Hepatocyte (in vitro differentiated cells): Measurements from ENCODE around the gene DENND1A. TPM values are rescaled to one million over a fixed set of nuclear protein-coding genes. Genes with fewer than 3 reads are reported as not detected.
A peak's percentile ranks its signal among the peaks of the same experiment; 100 is the strongest.

ENCODE experiments used
- DNase-seq: peaks from one replicate; pipeline ENCODE4 v3.0.0-alpha.2; 2016; ENCODE audit warnings: low spot score
- H2AFZ ChIP-seq: fragments of 200-600 bp; sonication (generic); 2 replicates; pipeline ENCODE4 v1.6.0; 2016; ENCODE audit warnings: antibody characterized with exemption, mild to moderate bottlenecking
- H3K27ac ChIP-seq: fragments of 200-600 bp; sonication (generic); 2 replicates; pipeline ENCODE4 v1.5.1; 2016; ENCODE audit warnings: mild to moderate bottlenecking
- H3K27me3 ChIP-seq: fragments of 200-600 bp; sonication (generic); 2 replicates; pipeline ENCODE4 v1.6.1; 2016
- H3K36me3 ChIP-seq: fragments of 200-600 bp; sonication (generic); replicated peaks from 2 replicates; pipeline ENCODE4 v1.5.1; 2016; ENCODE audit warnings: low read depth; ENCODE audit not compliant: insufficient read depth
- H3K4me1 ChIP-seq: fragments of 200-600 bp; sonication (generic); 2 replicates; pipeline ENCODE4 v1.5.1; 2016; ENCODE audit warnings: mild to moderate bottlenecking, moderate library complexity; ENCODE audit not compliant: insufficient read depth
- H3K4me2 ChIP-seq: fragments of 200-600 bp; sonication (generic); 2 replicates; pipeline ENCODE4 v1.6.0; 2016
- H3K4me3 ChIP-seq: fragments of 200-600 bp; sonication (generic); 2 replicates; pipeline ENCODE4 v1.5.1; 2016; ENCODE audit warnings: mild to moderate bottlenecking
- H3K79me2 ChIP-seq: fragments of 200-600 bp; sonication (generic); 2 replicates; pipeline ENCODE4 v1.6.0; 2017; ENCODE audit warnings: mild to moderate bottlenecking
- H3K9me2 ChIP-seq: fragments of 200-600 bp; sonication (generic); replicated peaks from 2 replicates; pipeline ENCODE4 v1.6.0; 2017; ENCODE audit warnings: mild to moderate bottlenecking; ENCODE audit not compliant: insufficient read depth
- H3K9me3 ChIP-seq: fragments of 200-600 bp; sonication (generic); 2 replicates; pipeline ENCODE4 v1.5.1; 2016; ENCODE audit warnings: low read depth, mild to moderate bottlenecking
- H4K20me1 ChIP-seq: fragments of 200-600 bp; sonication (generic); 2 replicates; pipeline ENCODE4 v1.6.0; 2016; ENCODE audit warnings: mild to moderate bottlenecking; ENCODE audit not compliant: insufficient read depth, poor library complexity, severe bottlenecking
- CTCF ChIP-seq: fragments of 200-600 bp; sonication (generic); IDR thresholded peaks from 2 replicates; pipeline ENCODE4 v1.5.1; 2016; ENCODE audit warnings: antibody characterized with exemption, mild to moderate bottlenecking; ENCODE audit not compliant: poor library complexity
- EZH2 ChIP-seq: fragments of 200-600 bp; sonication (generic); IDR thresholded peaks from 2 replicates; pipeline ENCODE4 v1.6.1; 2016; ENCODE audit warnings: antibody characterized with exemption, mild to moderate bottlenecking, borderline replicate concordance
- EZH2phosphoT487 ChIP-seq: fragments of 200-600 bp; sonication (generic); IDR thresholded peaks from one replicate; pipeline ENCODE4 v1.6.1; 2018; ENCODE audit warnings: antibody characterized with exemption, mild to moderate bottlenecking, low read depth, moderate library complexity; ENCODE audit not compliant: unreplicated experiment, severe bottlenecking
- WGBS: methylation state at CpG from one replicate; pipeline ENCODE4 v1.1.6; 2016; ENCODE audit warnings: low lambda C conversion rate; ENCODE audit errors: missing lambda C conversion rate; 5-methylcytosine and 5-hydroxymethylcytosine counted together
- polyA plus RNA-seq: library from polyadenylated mRNA; unstranded; fragments of >200 nt; fragmentation: Nextera tagmentation; extraction: Ambion mirVana; gene quantifications from 2 replicates; pipeline ENCODE4 v1.2.1, GENCODE V29; 2016
- total RNA-seq: library from RNA; depleted of rRNA; stranded (reverse); fragments of >200 nt; gene quantifications from 2 replicates; pipeline ENCODE4 v1.2.3, GENCODE V29; 2014

The DENND1A gene
- total and polyA plus RNA-seq, 2 experiments from 2014 or later = 24.0 to 28.9 TPM

GRCh38 chr9:123356851-123357742, 572.8 kb downstream of the DENND1A start:
- Histone ChIP-seq H3K9me3 (no peaks in the 10 kb centered on the region), H3K9me2 (no peaks in the 10 kb centered on the region), H2AFZ (no peak overlapping the region), H3K4me1 (peaks cover 42% of the 10 kb centered on the region), H3K27me3 (no peaks in the 10 kb centered on the region), H3K79me2 (no peaks in the 10 kb centered on the region), H3K36me3 (no peaks in the 10 kb centered on the region), H3K27ac (no peak overlapping the region), H3K4me3 (no peak overlapping the region), H4K20me1 (no peaks in the 10 kb centered on the region), H3K4me2 (peak overlapping the region; percentile 61)
- DNase-seq = no peak
- TF ChIP-seq EZH2 (no peak), EZH2phosphoT487 (no peak), CTCF (no peak)
- 56% methylated on average over 16 of the region's 19 CpGs for WGBS

GRCh38 chr9:123355761-123356431, 574.0 kb downstream of the DENND1A start, which contains the start of gene CRB2:
Gene CRB2, plus strand, starts transcription at chr9:123356197. Its CDS starts 64 bp downstream, at chr9:123356261.
- Histone ChIP-seq H3K79me2 (no peaks in the 10 kb centered on the region), H3K27me3 (no peaks in the 10 kb centered on the region), H3K27ac (no peak within 1 kb of the TSS), H3K4me3 (no peak within 1 kb of the TSS), H3K36me3 (no peaks in the 10 kb centered on the region), H3K4me1 (peaks cover 37% of the 10 kb centered on the region), H3K9me2 (no peaks in the 10 kb centered on the region), H3K4me2 (peak within 1 kb of the TSS; percentile 61), H4K20me1 (no peaks in the 10 kb centered on the region), H2AFZ (no peak within 1 kb of the TSS), H3K9me3 (no peaks in the 10 kb centered on the region)
- DNase-seq = peak; percentile 76
- TF ChIP-seq CTCF = peak; percentile 34
- TF ChIP-seq EZH2phosphoT487 = no peak
- WGBS = 29% methylated on average over 9 of the region's 17 CpGs

- H3K27me3 ChIP-seq = no peaks in the 10 kb centered on the region
- no peaks in the 10 kb centered on the region for H3K36me3 ChIP-seq
- DNase-seq = no peak
- H3K4me3 ChIP-seq = no peak overlapping the region
- H3K79me2 ChIP-seq = no peaks in the 10 kb centered on the region
- H3K9me2 ChIP-seq = no peaks in the 10 kb centered on the region
- WGBS = 52% methylated on average over 9 of the region's 9 CpGs
- H2AFZ ChIP-seq = no peak overlapping the region
- peaks cover 28% of the 10 kb centered on the region for H3K4me1 ChIP-seq
- H3K4me2 ChIP-seq = no peak overlapping the region
- H3K9me3 ChIP-seq = no peaks in the 10 kb centered on the region
- TF ChIP-seq CTCF = no peak
- no peaks in the 10 kb centered on the region for H4K20me1 ChIP-seq
- no peak overlapping the region for H3K27ac ChIP-seq
Measured at GRCh38 chr9:123354806-123355508, 575.0 kb downstream of the DENND1A start.
